HG03175 (cell line): ENCODE data around the gene HAT1.
"Not testable (repeated sequence)": the region's sequence is repeated elsewhere in the genome, so short reads cannot be mapped to it uniquely, and the experiment has no call there.

Source experiments
- ATAC-seq: cut with Tn5 transposase; IDR thresholded peaks from one replicate; pipeline ENCODE4 v1.9.1; 2021; ENCODE audit warnings: mild to moderate bottlenecking, moderate library complexity; ENCODE audit not compliant: unreplicated experiment

Gene HAT1

DNA sequence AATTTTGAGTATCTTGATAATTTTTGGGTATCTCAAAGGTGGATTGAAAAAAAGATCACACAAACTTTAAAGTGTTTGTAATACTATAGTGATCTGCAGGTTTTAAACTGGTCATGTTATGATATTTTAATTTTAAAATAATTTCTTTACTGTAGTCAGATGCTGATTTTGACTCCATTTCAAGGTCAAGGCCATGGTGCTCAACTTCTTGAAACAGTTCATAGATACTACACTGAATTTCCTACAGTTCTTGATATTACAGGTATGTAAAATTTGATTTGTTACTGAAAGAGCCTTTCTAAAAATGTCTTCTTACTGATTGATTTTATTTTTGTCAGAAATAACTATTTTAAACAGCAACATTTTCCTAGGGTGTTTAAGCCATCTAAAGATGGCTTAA lies 44.4 kb downstream of the HAT1 start:
- no peak for ATAC-seq

DNA sequence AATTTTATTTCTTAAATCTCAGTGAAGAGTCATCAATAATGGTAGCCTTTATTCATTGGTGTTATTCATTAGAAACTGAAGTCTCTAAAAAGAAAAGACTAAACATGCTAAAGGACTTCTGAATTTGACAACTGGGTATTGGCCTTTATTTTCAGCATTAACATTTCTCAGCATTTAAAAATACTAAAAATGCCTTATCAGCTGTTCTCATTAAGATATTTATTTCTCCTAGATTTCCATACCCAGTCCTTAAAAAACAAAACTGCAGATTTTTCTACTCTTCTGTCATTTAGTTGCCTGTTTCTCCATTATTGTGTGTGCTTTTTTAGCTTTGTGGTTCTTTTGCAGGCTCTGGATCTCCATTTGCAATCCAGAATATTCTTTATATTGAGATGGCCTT lies 46.2 kb downstream of the HAT1 start:
- no peak for ATAC-seq

- no peak for ATAC-seq
These were observed 50.2 kb downstream of the HAT1 start for GRCh38 chr2:171972329-171972982.

DNA sequence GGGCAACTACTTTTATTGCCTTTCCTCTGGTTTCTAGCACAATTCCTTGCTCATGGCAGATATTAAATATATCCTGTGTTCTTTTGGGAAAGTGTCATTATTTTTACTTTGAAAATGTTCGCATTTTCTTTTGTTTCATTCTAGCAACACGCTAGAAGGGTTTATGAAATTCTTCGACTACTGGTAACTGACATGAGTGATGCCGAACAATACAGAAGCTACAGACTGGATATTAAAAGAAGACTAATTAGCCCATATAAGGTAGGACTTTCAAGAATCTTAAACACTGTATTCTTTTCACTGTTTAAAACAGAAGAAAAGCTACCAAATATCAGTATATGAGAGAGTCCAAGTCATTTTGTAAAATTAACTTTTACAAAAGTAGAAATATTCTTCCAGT lies 56.8 kb downstream of the HAT1 start:
- no peak for ATAC-seq

- not testable (repeated sequence) for ATAC-seq
These were observed 61.7 kb downstream of the HAT1 start for GRCh38 chr2:171983924-171984323.

DNA sequence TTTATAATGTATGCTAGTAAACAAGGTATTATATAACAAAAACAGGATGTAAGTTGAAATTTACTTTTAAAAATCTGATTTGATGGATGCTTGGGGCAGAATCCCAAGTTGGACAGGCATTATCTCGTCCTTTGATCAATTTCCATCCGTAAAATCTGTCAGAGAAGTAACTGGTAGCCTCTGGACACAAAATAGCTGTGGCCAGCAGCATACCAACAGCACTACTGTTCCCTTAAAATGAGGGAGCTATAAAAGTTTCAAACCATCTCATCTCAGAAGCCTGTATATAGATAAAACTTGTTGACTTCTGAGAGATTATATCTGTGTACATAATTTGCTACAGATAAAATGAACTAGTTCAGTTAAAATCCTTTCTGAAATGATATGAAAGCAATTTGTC lies 62.8 kb downstream of the HAT1 start:
- no peak for ATAC-seq

DNA sequence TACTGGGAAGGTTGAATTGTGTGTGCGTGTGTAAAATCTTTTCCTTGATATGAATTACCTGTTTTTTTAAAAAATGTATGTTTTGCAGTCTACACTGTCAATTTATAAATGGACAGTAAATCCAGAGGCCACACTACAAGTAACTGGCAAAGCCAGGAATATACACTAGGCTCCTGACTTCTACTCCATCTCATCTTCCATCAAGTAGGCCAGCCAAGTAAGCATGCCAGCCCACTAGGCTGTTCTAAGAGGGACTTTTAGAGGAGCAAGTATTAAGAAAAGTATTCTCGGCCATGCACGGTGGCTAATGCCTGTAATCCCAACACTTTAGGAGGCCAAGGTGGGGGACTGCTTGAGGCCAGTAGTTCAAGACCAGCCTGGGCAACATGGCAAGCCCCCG lies 64.5 kb downstream of the HAT1 start:
- ATAC-seq: no peak

GRCh38 chr2:171991027-171991426 lies 68.8 kb downstream of the HAT1 start:
- ATAC-seq: no peak

GRCh38 chr2:171995586-171995985 lies 73.3 kb downstream of the HAT1 start:
- no peak for ATAC-seq

- ATAC-seq: no peak
These were observed 73.8 kb downstream of the HAT1 start for GRCh38 chr2:171996021-171996420.

DNA sequence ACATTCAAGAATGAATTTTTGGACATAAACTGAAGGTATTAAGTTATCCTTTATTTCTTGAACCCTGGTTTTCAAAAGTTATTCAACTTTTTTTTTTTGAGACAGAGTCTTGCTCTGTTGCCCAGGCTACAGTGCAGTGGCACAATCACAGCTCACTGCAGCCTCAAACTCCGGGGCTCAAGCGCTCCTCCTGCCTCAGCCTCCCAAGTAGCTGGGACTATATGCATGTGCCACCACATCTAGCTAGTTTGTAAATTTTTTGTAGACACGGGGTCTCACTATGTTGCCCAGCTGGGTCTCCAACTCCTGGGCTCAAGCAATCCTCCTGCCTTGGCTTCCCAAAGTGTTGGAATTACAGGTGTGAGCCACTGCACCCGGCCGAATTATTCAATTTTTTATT lies 74.8 kb downstream of the HAT1 start:
- not testable (repeated sequence) for ATAC-seq

- peak; percentile 1 for ATAC-seq
These were observed 76.9 kb downstream of the HAT1 start for GRCh38 chr2:171999161-171999560.

DNA sequence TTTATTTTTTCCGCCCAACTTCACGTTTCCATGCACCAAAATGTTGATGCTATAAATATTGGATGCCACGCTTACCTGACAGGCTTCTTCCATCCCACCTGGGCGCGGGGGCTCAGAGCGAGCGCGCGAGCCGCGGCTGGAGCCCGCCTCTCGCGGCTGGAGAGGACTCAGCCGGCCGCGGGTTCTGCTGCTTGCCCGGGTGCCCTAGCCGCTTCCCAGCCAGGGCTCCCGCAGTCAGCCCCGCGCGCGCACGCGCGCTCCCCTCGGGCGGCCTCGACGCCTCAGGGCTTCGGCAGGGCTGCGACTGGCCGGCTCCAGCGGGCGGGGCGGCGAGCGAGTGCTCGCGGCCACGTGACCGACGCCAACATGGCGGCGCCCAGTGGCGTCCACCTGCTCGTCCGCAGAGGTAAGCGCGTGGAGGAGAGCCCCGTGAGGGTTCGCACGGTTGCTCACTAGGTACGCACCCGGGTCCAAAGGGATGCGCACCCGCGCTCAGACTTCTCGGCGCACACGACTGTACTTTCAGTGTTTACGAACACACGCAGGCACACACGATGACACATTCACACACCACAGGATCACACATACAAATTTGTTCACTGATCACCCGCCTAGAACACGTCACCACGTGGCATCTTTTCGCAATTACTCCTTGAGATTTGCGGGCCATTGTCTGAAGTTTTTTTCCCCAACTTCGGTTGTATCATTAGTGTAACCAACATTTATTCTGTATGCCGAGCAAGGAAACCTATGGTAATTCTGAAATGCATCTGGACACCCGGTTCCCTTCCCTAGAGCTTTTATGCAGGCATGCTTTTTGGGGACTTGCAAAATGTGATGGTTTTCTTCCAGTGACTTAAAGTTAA lies 77.6 kb downstream of the HAT1 start, which contains the start of gene METAP1D:
Gene METAP1D (plus strand): TSS at position 350 of the 866 bp plus-strand sequence. CDS start 17 bp downstream, at position 367.
- ATAC-seq: peak; percentile 98

GRCh38 chr2:172000696-172001361 lies 78.6 kb downstream of the HAT1 start:
- no peak for ATAC-seq

- ATAC-seq: no peak
These were observed 85.1 kb downstream of the HAT1 start for GRCh38 chr2:172007372-172007771.

GRCh38 chr2:172009823-172010222 lies 87.6 kb downstream of the HAT1 start:
- ATAC-seq: no peak

GRCh38 chr2:172011812-172012575 lies 89.7 kb downstream of the HAT1 start:
- ATAC-seq: no peak

- no peak for ATAC-seq
These were observed 90.6 kb downstream of the HAT1 start for GRCh38 chr2:172012677-172013391.

DNA sequence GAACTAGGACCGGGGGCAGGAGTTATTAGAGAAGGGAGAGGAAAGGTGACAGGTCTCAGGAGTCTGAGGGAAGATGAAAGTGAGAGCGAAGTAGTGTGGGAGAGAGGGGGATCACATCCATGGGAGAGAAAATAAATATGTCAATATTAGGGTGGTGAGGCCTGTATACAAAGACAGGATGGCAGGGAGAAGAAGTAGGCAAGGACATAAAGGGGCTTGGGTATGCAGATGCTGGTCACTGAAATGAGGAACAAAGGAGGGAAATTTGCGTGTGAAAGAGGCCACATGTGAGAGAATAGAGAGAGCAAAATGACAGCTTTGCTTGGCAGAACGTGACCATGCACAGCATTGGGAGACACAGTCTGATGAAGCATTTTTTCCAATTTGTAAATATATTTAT lies 91.1 kb downstream of the HAT1 start:
- ATAC-seq: peak; percentile 75
